Measurements from ENCODE around the gene ZNF316.
"Not testable (repeated sequence)": the region's sequence is repeated elsewhere in the genome, so short reads cannot be mapped to it uniquely, and the experiment has no call there.

The ZNF316 gene

DNA sequence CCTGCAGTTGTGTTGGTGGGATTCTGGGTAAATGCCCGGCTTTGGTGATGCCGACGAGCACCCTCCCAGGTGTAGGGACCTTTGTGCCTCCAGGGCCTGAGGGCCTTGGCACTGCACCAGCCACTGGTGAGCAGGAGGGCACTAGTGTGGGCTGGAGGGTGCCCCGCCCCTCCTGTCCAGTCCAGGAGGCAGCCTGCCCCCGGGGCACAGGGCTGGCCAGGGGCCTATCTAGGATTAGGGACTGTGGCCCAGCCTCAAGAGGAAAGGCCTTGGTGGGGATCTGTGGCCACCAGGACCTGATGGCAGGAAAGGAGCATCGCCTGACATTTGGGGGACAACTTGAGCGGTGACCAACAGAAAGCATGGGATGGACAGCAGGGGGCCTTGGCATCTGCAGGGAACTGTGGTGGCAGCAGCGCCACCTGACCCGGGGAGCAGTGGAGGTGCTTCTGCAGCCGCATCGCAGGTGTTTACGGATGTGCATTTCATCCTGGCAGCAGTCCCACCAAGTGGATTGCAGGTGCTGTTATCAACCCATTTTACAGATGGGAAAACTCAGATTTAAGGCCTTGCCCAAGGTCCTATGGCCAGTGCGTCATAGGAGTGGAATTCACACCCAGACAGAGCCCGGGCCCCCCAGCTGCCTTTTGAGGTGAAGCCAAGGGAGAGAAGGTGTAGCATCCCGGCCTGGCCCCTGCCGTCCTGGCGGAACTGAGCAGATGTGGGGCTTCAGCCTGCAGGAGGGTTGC, 11.1 kb downstream of the ZNF316 start:
- no peak for DNase-seq

DNA sequence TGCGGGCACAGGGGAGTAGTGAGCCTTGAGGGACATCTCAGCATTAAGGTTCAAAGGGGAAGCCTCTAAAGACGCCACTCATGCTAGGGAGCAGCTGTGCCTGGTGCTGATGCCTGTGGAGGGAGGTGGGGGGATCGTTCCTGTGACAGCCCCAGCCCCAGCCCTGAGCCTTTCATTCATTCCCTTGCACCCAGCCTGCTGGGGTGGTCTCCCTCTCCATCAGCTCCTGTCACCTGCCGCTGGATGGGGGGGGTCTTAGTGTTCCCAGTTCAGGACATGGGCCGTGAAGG, 11.6 kb downstream of the ZNF316 start:
- DNase-seq: no peak

GRCh38 chr7:6649241-6649961, 12.3 kb downstream of the ZNF316 start:
- DNase-seq: no peak

DNA sequence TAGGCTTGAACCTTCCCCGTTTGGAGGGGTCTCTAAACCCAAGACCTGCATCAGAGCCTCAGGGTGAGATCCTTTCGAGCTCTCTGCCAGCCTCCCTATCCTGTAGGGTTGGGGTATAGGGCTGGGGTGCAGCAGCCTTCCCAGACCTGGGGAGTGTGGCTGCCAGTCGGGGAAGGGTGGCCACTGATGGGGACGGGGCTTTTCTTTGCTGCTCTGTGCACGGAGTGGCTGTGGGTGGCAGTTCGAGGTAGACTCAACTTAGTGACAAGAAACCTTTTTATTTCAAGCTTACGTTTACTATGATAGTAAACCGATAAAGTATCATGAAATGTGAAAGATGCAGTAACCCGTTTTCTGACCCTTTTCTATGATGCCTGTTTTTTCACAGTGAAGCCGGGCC, 13.0 kb downstream of the ZNF316 start:
- no peak for DNase-seq

- no peak for DNase-seq
Observed at GRCh38 chr7:6650521-6651011, 13.4 kb downstream of the ZNF316 start.

GRCh38 chr7:6651851-6652445, 14.8 kb downstream of the ZNF316 start:
- no peak for DNase-seq

- DNase-seq: no peak
Observed at GRCh38 chr7:6652446-6653011, 15.4 kb downstream of the ZNF316 start.

DNA sequence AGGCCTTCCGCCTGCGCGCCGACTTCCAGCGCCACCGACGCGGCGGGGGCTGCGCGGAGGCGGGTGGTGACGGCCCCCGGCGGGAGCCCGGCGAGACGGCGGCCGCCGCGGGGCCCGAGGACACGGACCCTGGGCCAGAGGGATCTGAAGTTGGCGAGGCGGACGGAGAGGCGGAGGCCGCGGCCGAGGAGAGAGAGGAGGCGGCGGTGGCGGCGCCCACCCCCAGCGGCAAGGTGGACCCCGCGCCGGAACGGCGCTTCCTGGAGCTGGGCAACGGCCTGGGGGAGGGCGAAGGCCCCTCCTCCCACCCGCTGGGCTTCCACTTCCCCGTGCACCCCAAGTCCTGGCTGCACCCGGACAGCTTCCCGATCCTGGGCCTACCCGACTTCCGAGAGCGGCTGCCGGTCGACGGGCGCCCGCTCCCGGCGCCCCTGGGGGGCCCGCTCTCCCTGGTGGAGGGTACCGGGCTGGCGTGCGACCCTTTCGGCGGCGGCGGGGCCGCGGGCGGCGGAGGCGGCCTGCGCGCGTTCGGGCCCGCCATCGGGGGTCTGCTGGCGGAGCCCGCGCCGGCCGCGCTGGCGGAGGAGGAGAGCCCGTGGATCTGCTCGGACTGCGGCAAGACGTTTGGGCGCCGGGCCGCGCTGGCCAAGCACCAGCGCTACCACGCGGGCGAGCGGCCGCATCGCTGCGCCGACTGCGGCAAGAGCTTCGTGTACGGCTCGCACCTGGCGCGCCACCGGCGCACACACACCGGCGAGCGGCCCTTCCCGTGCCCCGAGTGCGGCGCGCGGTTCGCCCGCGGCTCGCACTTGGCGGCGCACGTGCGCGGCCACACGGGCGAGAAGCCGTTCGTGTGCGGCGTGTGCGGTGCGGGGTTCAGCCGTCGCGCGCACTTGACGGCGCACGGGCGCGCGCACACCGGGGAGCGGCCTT, 16.2 kb downstream of the ZNF316 start:
- no peak for DNase-seq

- DNase-seq: no peak
Observed at GRCh38 chr7:6654113-6654841, 17.2 kb downstream of the ZNF316 start.

DNA sequence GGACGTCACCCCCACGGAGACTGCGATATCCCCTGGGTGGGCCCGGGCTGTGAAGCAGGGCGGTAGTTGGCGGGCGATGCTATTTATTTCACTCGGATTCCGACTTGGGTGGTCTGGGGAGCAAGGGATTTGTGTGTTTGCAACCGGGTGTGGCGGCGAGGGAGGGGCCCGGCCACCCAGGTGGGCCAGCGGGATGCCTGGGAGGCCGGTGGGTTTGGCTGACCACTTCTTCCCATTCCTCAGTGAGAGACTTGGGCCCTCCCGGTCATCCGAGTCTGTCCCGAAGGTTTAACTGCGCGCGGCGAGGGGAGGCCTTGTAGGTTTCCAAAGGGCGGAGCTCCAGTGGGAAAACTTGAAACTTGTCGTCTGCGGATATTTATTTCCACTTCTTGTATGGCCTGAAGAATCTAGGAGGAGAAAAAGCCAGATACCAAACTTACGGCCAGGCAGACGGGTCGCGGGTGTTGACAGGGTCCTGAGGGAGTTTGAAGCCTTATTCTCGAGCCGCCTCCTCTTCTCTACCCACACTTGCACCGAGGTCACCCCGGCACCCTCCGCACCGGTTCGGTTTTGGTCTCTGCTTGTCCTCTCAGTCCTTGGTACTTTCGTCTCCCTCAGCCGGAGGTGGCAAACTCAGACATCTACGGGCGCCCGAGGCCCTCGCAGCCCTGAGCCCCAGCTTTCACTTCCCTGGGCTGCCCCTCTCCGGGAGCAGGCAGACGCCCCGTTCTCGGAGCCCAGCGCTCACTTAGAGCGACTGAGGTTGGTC, 17.9 kb downstream of the ZNF316 start:
- DNase-seq: no peak

DNA sequence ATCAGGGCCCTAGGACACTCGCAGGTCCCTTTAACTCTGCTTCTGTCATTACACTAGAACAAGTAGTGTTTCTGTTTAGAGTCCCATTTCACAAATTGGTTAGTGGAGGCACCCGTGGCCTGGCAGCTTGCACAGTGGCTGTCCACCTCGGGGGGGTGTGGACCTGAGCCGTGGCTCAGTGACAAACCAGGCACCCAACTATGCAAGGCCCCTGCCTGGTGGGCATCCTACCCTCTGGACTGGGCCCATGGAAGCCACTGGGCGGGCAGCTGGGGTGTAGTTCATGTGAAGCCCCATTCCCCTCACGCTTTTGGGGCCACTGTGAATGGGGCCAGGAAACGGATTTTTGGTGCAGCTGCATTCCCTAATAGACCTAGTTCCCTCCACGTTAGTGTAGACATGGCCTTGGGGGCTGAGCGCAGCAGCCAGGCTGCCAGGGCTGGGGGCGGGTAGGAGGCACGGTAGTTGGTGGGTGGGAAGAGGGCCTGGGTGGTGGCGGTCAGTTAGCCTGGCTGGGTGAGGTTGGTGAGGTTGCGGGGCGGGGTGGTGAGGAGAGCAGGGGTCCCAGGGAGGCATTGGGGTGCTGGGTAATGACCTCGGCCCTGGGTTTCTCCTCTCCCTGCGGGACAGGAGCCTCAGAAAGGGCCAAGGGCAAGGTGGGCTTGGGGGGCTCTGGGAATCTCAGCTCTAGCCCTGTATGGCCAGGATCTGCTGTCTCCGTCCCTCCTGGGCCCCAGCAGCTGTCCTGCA, 18.7 kb downstream of the ZNF316 start:
- DNase-seq: no peak

DNA sequence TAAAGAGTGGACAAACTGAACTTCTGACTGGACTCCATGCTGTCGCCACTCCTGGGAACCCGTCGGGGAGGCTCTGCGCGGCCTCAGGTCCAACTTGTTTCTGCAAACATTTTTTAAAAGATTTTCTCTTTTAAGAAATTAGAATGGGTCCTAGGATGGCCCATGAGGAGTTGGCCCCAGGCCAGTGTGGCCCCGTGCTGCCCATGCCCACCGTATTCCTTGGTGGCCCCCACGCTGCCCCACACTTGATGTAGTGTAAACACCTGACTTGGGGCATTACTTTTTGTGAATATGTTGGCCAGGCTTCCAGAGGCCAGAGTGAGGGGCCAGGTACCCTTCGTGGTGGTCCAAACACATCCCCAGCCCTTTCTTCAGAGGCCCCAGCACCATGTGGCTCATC, 19.3 kb downstream of the ZNF316 start:
- no peak for DNase-seq

GRCh38 chr7:6658618-6659345, 21.7 kb downstream of the ZNF316 start:
- DNase-seq: no peak

DNA sequence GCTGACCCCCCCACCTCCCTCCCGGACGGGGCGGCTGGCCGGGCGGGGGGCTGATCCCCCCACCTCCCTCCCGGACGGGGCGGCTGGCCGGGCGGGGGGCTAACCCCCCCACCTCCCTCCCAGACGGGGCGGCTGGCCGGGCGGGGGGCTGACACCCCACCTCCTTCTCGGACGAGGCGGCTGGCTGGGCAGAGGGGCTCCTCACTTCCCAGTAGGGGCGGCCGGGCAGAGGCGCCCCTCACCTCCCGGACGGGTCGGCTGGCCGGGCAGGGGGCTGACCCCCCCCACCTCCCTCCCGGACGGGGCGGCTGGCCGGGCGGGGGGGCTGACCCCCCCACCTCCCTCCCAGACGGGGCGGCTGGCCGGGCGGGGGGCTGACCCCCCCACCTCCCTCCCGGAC, 33.7 kb downstream of the ZNF316 start:
- not testable (repeated sequence) for DNase-seq

- no peak for DNase-seq
Observed at GRCh38 chr7:6675807-6676405, 38.8 kb downstream of the ZNF316 start.

DNA sequence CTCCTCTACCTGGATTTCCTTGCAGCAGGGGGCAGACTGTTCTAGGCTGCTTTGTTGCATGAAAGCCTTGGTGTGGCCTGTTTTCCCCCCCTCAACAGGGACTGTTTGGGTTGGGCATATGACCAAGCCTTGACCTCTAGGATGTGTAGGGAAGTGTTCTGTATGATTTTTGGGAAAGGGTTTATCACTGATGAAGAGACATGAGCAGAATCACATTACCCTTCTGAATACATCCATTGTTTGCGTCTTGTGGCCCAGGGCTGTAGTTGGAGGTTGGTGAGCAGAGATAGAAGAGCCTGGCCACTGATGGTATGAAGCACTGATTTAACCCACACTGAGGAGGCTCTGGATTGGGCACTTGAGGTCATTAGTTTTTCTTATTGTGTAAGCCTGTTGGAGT, 43.0 kb downstream of the ZNF316 start:
- DNase-seq: no peak

DNA sequence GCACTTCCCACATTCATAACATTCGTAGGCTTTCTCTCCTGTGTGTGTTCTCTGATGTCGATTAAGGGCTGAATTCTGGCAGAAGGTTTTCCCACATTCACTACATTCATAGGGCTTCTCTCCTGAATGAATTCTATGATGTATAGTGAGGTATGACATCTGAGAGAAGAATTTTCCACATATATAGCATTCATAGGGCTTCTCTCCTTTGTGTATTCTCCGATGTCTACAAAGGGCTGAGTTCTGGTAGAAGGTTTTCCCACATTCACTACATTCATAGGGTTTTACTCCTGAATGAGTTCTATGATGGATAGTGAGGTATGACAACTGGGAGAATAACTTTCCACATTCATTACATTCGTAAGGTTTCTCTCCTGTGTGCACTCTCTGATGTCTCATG, 54.0 kb downstream of the ZNF316 start:
- DNase-seq: no peak

DNA sequence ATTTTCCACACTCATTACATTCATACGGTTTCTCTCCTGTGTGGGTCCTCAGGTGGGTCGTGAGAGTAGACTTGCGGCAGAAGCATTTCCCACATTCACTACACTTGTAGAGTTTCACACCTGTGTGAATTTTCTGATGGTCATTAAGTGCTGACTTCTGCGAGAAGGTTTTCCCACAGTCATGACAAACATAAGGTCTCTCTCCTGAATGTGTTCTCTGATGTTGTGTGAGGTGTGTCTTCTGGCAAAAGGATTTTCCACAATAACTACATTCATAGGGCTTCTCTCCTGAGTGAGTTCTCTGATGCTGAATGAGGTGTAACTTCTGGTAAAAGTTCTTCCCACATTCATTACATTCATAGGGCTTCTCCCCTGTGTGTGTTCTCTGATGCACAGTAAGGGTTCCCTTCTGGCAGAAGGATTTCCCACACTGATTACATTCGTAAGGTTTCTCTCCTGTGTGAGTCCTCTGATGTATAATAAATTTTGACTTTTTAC, 54.5 kb downstream of the ZNF316 start:
- no peak for DNase-seq

DNA sequence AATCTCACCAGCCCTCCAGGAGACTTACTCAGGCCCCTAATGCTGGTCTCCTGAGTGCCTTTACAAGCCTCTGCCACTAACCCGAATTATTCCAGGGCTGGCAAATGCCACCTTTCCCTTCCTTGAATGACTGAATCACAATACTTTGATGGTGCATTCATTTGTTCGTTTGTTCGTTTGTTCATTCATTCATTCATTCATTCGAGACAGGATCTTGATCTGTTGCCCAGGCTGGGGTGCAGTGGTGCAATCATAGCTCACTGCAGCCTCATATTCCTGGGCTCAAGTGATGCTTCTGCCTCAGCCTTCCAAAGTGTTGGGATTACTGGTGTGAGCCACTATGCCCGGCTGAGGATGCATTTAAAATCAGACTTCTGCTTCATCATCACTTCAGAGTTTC, 63.7 kb downstream of the ZNF316 start:
- DNase-seq: no peak

All from NCI-H774 (cell line).